Trophoblast cell (in vitro differentiated cells and primary cell): ENCODE measurements around the gene ATP6V1B1.

ENCODE experiments used
- DNase-seq, 2 donors: peaks; one replicate each; pipeline ENCODE4 v3.0.0-alpha.2; 2016
- H2AFZ ChIP-seq: 2 replicates; pipeline ENCODE4 v1.6.1; 2013; ENCODE audit warnings: low read length, moderate library complexity, mild to moderate bottlenecking; ENCODE audit not compliant: insufficient read depth, poor library complexity
- H2AK5ac ChIP-seq: 2 replicates; pipeline ENCODE4 v1.6.1; 2013; ENCODE audit warnings: mild to moderate bottlenecking, low read length
- H2BK120ac ChIP-seq: 2 replicates; pipeline ENCODE4 v1.6.1; 2013; ENCODE audit warnings: low read length, mild to moderate bottlenecking, moderate library complexity; ENCODE audit not compliant: insufficient read depth, poor library complexity
- H2BK12ac ChIP-seq: 2 replicates; pipeline ENCODE4 v1.6.1; 2013; ENCODE audit warnings: mild to moderate bottlenecking, low read length, moderate library complexity
- H2BK5ac ChIP-seq: 2 replicates; pipeline ENCODE4 v1.6.1; 2013; ENCODE audit warnings: low read length, low read depth, moderate library complexity, mild to moderate bottlenecking; ENCODE audit not compliant: poor library complexity
- H3K14ac ChIP-seq: 2 replicates; pipeline ENCODE4 v1.6.1; 2013; ENCODE audit warnings: mild to moderate bottlenecking, low read length
- H3K18ac ChIP-seq: 2 replicates; pipeline ENCODE4 v1.6.1; 2013; ENCODE audit warnings: mild to moderate bottlenecking, low read length
- H3K23ac ChIP-seq: 2 replicates; pipeline ENCODE4 v1.6.1; 2013; ENCODE audit warnings: low read length
- H3K27ac ChIP-seq: 2 replicates; pipeline ENCODE4 v1.5.1; 2013; ENCODE audit warnings: low read depth, mild to moderate bottlenecking, inconsistent platforms, low read length, moderate library complexity
- H3K27me3 ChIP-seq: 2 replicates; pipeline ENCODE4 v1.6.1; 2013; ENCODE audit warnings: inconsistent platforms, mild to moderate bottlenecking, low read length, moderate library complexity; ENCODE audit not compliant: insufficient read depth
- H3K36me3 ChIP-seq, 2 experiments: 1 replicate in 1 of 2; 2 replicates in 1 of 2; pipeline ENCODE4 v1.6.1; 2013; ENCODE audit warnings: low read length in 2 of 2, mild to moderate bottlenecking in 2 of 2, moderate library complexity in 1 of 2; ENCODE audit not compliant: insufficient read depth in 2 of 2, control insufficient read depth in 1 of 2
- H3K4ac ChIP-seq: 2 replicates; pipeline ENCODE4 v1.6.1; 2013; ENCODE audit warnings: low read depth, mild to moderate bottlenecking, low read length, moderate library complexity
- H3K4me1 ChIP-seq, 2 experiments: 1 replicate in 1 of 2; 2 replicates in 1 of 2; pipeline ENCODE4 v1.6.1; 2013; ENCODE audit warnings: low read length in 2 of 2, mild to moderate bottlenecking in 2 of 2, moderate library complexity in 1 of 2; ENCODE audit not compliant: insufficient read depth in 2 of 2, control insufficient read depth in 1 of 2
- H3K4me2 ChIP-seq: 2 replicates; pipeline ENCODE4 v1.6.1; 2013; ENCODE audit warnings: inconsistent platforms, mild to moderate bottlenecking, low read length, moderate library complexity
- H3K4me3 ChIP-seq: 2 replicates; pipeline ENCODE4 v1.5.1; 2013; ENCODE audit warnings: mild to moderate bottlenecking, low read depth, low read length, inconsistent platforms
- H3K79me1 ChIP-seq: one replicate; pipeline ENCODE4 v1.6.1; 2013; ENCODE audit warnings: low read length
- H3K79me2 ChIP-seq: 2 replicates; pipeline ENCODE4 v1.6.1; 2013; ENCODE audit warnings: low read length, mild to moderate bottlenecking; ENCODE audit not compliant: control insufficient read depth, insufficient read depth, poor library complexity
- H3K9ac ChIP-seq: 2 replicates; pipeline ENCODE4 v1.6.1; 2013; ENCODE audit warnings: mild to moderate bottlenecking, low read length
- H3K9me3 ChIP-seq: 2 replicates; pipeline ENCODE4 v1.6.1; 2013; ENCODE audit warnings: low read depth, mild to moderate bottlenecking, control low read depth, inconsistent platforms, low read length; ENCODE audit not compliant: insufficient read depth
- H4K12ac ChIP-seq: 2 replicates; pipeline ENCODE4 v1.6.1; 2013; ENCODE audit warnings: low read depth, mild to moderate bottlenecking, low read length, moderate library complexity
- H4K8ac ChIP-seq: 2 replicates; pipeline ENCODE4 v1.6.1; 2013; ENCODE audit warnings: low read depth, mild to moderate bottlenecking, low read length, moderate library complexity
- H4K91ac ChIP-seq: one replicate; pipeline ENCODE4 v1.6.1; 2013; ENCODE audit warnings: low read depth, mild to moderate bottlenecking, low read length, moderate library complexity
- WGBS: extraction: QIAGEN DNeasy Blood & Tissue Kit; methylation state at CpG from one replicate; pipeline ENCODE4 v1.1.7; 2013; ENCODE audit warnings: missing lambda C conversion rate; ENCODE audit not compliant: insufficient read length, insufficient coverage; ENCODE audit errors: extremely low coverage; 5-methylcytosine and 5-hydroxymethylcytosine counted together

Gene ATP6V1B1

DNA sequence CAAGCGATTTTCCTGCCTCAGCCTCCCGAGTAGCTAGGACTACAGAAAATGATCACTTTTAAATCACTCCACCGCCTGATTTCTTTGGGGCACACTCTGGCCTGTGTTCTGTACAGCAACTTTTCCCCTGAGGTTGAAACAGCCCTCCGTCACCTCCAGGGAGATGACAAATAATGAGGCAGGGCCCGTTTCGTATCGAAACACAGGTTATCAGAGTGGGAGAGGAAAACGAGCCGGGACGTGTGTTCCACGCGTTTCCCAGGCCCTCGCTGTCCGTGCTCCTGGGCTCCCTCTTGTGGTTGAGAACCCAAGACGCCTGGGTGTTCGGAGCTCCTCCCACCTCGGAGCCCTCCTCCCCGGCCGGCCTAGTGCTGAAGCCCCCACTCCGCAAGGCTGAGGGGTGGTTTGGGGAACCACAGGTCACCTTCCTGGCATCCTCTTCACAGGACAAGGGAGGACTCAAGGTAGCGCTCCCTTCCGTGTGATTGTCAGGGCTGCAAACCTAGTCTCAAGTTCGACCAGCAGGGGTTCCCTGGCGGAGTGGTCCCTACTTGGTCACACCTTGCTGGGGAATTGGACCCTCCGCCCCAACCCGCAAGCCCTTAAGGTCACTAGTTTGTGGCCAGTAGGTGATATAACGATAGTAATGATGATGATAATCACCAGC lies 12.8 kb downstream of the ATP6V1B1 start:
- no peak overlapping the region for H3K23ac ChIP-seq
- WGBS: no CpG with 5 or more reads among the region's 27 CpGs
- H3K4me1 ChIP-seq: peaks cover 0 to 5% of the 10 kb centered on the region in 2 experiments
- no peak overlapping the region for H3K18ac ChIP-seq
- no peaks in the 10 kb centered on the region for H3K9me3 ChIP-seq
- H2AK5ac ChIP-seq: no peak overlapping the region
- H2AFZ ChIP-seq: peak overlapping the region; percentile 76
- no peak overlapping the region for H3K14ac ChIP-seq
- peak overlapping the region; percentile 51 for H3K4me2 ChIP-seq
- H2BK5ac ChIP-seq: no peak overlapping the region
- H2BK120ac ChIP-seq: no peak overlapping the region
- H4K91ac ChIP-seq: no peak overlapping the region
- H2BK12ac ChIP-seq: no peak overlapping the region
- peak overlapping the region; percentile 74 for H4K8ac ChIP-seq
- no peaks in the 10 kb centered on the region for H3K36me3 ChIP-seq
- no peak overlapping the region for H3K4ac ChIP-seq
- peak overlapping the region; percentile 26 for H4K12ac ChIP-seq
- H3K27me3 ChIP-seq: no peaks in the 10 kb centered on the region
- H3K9ac ChIP-seq: peak overlapping the region; percentile 18
- no peak overlapping the region for H3K27ac ChIP-seq
- peak; percentile 61 to 88 for DNase-seq
- no peak overlapping the region for H3K4me3 ChIP-seq
- H3K79me1 ChIP-seq: no peaks in the 10 kb centered on the region
- no peaks in the 10 kb centered on the region for H3K79me2 ChIP-seq

DNA sequence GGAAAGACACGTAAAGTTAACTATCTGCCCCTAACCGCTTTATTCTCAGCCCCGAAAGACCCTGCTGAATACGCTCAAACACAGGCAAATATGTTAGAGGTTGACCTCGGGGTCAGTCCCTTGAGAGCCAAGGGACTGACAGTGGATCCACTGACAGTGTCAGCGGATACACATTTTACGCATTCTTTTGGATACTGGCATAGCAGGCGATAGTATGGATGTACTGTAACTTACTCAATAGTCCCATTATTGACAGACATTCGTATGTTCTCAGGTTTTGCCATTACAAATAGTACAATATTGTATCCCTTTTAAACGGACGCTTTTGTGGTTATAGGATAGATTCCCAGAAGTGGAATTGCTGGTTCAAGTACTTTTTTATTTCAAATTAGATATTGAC lies 13.4 kb downstream of the ATP6V1B1 start:
- no peak overlapping the region for H3K9ac ChIP-seq
- no peaks in the 10 kb centered on the region for H3K79me1 ChIP-seq
- no peak overlapping the region for H4K8ac ChIP-seq
- no peak overlapping the region for H4K91ac ChIP-seq
- WGBS: no CpG with 5 or more reads among the region's 11 CpGs
- H3K4ac ChIP-seq: no peak overlapping the region
- H3K18ac ChIP-seq: no peak overlapping the region
- no peak overlapping the region for H2AFZ ChIP-seq
- peaks cover 0 to 5% of the 10 kb centered on the region in 2 experiments for H3K4me1 ChIP-seq
- H3K79me2 ChIP-seq: no peaks in the 10 kb centered on the region
- no peak overlapping the region for H3K14ac ChIP-seq
- no peak overlapping the region for H3K4me2 ChIP-seq
- H3K23ac ChIP-seq: no peak overlapping the region
- H3K4me3 ChIP-seq: no peak overlapping the region
- H4K12ac ChIP-seq: no peak overlapping the region
- no peak overlapping the region for H2BK5ac ChIP-seq
- no peak overlapping the region for H2BK12ac ChIP-seq
- H2AK5ac ChIP-seq: no peak overlapping the region
- no peaks in the 10 kb centered on the region for H3K36me3 ChIP-seq
- H3K9me3 ChIP-seq: no peaks in the 10 kb centered on the region
- peak in 1 of 2 donors; percentile 24 for DNase-seq
- H3K27ac ChIP-seq: no peak overlapping the region
- H2BK120ac ChIP-seq: no peak overlapping the region
- no peaks in the 10 kb centered on the region for H3K27me3 ChIP-seq

DNA sequence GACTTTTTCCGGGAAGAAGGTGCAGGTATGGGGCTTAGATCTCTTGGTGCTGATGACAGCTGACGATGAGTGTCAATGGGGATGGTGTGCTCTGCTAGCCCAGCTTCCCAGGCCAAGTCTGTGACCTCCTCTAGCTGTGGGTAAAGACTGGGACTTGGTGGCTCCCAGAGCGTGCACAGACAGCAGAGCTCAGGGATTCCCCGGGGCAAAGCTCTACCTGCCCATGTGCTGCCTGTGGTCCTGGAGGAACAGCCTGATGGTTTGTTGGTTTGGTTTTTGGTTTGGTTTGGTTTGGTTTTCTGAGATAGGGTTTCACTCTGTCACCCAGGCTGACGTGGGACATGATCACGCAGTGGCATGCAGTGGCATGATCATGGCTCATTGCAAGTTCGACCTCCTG lies 19.2 kb downstream of the ATP6V1B1 start:
- no peak overlapping the region for H2AK5ac ChIP-seq
- WGBS: no CpG with 5 or more reads among the region's 7 CpGs

DNA sequence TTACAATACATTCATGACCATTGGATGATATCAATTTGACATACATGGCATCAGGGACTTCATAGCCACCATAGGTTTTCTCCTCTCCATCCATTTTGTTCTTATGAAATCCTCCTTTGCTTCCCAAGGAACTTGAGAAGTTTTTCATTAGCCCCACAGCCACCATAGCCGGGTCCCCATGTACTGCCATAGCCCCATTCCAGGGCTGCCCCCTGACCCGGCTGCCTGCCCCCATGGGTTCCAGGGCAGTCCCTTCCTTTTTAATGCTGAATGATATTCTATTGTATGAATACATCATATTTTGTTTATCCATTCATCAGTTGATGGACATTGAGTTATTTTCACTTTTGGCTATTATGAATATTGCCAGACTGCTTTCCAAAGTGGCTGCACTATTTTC lies 20.4 kb downstream of the ATP6V1B1 start:
- no peaks in the 10 kb centered on the region for H3K79me1 ChIP-seq
- no peaks in the 10 kb centered on the region for H3K79me2 ChIP-seq
- H4K12ac ChIP-seq: no peak overlapping the region
- H2AFZ ChIP-seq: no peak overlapping the region
- H3K27ac ChIP-seq: no peak overlapping the region
- H3K36me3 ChIP-seq: no peaks in the 10 kb centered on the region
- no peak overlapping the region for H4K91ac ChIP-seq
- no peaks in the 10 kb centered on the region for H3K9me3 ChIP-seq
- no peak overlapping the region for H3K18ac ChIP-seq
- H3K4me3 ChIP-seq: no peak overlapping the region
- no peak overlapping the region for H4K8ac ChIP-seq
- H3K23ac ChIP-seq: no peak overlapping the region
- H2BK5ac ChIP-seq: no peak overlapping the region
- no peaks in the 10 kb centered on the region for H3K4me1 ChIP-seq
- no peak for DNase-seq
- H3K4me2 ChIP-seq: no peak overlapping the region
- no peak overlapping the region for H3K9ac ChIP-seq
- H3K27me3 ChIP-seq: no peaks in the 10 kb centered on the region
- no peak overlapping the region for H2AK5ac ChIP-seq
- no CpG with 5 or more reads among the region's 2 CpGs for WGBS
- no peak overlapping the region for H2BK120ac ChIP-seq
- no peak overlapping the region for H3K14ac ChIP-seq
- H2BK12ac ChIP-seq: no peak overlapping the region
- no peak overlapping the region for H3K4ac ChIP-seq

More for the DNA sequence above, 19.2 kb downstream of the ATP6V1B1 start:
- no peak overlapping the region for H3K18ac ChIP-seq
- H3K36me3 ChIP-seq: no peaks in the 10 kb centered on the region
- H3K4me2 ChIP-seq: no peak overlapping the region
- H4K8ac ChIP-seq: no peak overlapping the region
- no peak overlapping the region for H3K23ac ChIP-seq
- no peaks in the 10 kb centered on the region for H3K27me3 ChIP-seq
- no peak overlapping the region for H3K4ac ChIP-seq
- H3K9ac ChIP-seq: no peak overlapping the region
- DNase-seq: no peak
- no peaks in the 10 kb centered on the region for H3K79me2 ChIP-seq
- no peaks in the 10 kb centered on the region for H3K9me3 ChIP-seq
- H2BK5ac ChIP-seq: no peak overlapping the region
- H3K4me3 ChIP-seq: no peak overlapping the region
- no peak overlapping the region for H4K12ac ChIP-seq
- no peak overlapping the region for H2BK12ac ChIP-seq
- H3K27ac ChIP-seq: no peak overlapping the region
- H2BK120ac ChIP-seq: no peak overlapping the region
- no peak overlapping the region for H2AFZ ChIP-seq
- no peaks in the 10 kb centered on the region for H3K79me1 ChIP-seq
- H3K14ac ChIP-seq: no peak overlapping the region
- H4K91ac ChIP-seq: no peak overlapping the region
- no peaks in the 10 kb centered on the region for H3K4me1 ChIP-seq
